AG09309 (cell line): ENCODE data around the gene MEX3A.

ENCODE experiments used
- DNase-seq: peaks from one replicate; pipeline ENCODE4 v3.0.0-alpha.2; 2010; ENCODE audit warnings: low read depth
- H3K4me3 ChIP-seq: 2 replicates; pipeline ENCODE4 v1.5.1; 2011; ENCODE audit warnings: mild to moderate bottlenecking, low read depth, low read length, moderate library complexity; ENCODE audit not compliant: control insufficient read depth
- TF ChIP-seq, protein P1 (sequence below): IDR thresholded peaks from 2 replicates; pipeline ENCODE4 v1.5.1; 2011; ENCODE audit warnings: mild to moderate bottlenecking, low read depth, low read length, inconsistent platforms; ENCODE audit not compliant: insufficient read depth, control insufficient read depth; ENCODE audit errors: missing control alignments

MEX3A gene

GRCh38 chr1:156099282-156099681, 17.0 kb upstream of the MEX3A start:
- TF ChIP-seq, protein P1, sequence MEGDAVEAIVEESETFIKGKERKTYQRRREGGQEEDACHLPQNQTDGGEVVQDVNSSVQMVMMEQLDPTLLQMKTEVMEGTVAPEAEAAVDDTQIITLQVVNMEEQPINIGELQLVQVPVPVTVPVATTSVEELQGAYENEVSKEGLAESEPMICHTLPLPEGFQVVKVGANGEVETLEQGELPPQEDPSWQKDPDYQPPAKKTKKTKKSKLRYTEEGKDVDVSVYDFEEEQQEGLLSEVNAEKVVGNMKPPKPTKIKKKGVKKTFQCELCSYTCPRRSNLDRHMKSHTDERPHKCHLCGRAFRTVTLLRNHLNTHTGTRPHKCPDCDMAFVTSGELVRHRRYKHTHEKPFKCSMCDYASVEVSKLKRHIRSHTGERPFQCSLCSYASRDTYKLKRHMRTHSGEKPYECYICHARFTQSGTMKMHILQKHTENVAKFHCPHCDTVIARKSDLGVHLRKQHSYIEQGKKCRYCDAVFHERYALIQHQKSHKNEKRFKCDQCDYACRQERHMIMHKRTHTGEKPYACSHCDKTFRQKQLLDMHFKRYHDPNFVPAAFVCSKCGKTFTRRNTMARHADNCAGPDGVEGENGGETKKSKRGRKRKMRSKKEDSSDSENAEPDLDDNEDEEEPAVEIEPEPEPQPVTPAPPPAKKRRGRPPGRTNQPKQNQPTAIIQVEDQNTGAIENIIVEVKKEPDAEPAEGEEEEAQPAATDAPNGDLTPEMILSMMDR, result no peak
- DNase-seq, result no peak

GRCh38 chr1:156098784-156099183, 16.5 kb upstream of the MEX3A start:
- no peak overlapping the region for H3K4me3 ChIP-seq
- TF ChIP-seq, protein P1, result no peak
- DNase-seq, result no peak

More at GRCh38 chr1:156099282-156099681, 17.0 kb upstream of the MEX3A start:
- no peak overlapping the region for H3K4me3 ChIP-seq

- H3K4me3 ChIP-seq, result no peak overlapping the region
- TF ChIP-seq, protein P1, result no peak
- DNase-seq, result no peak
Measured at GRCh38 chr1:156097499-156098178, 15.4 kb upstream of the MEX3A start.

- TF ChIP-seq, protein P1, result peak; percentile 97
- no peak overlapping the region for H3K4me3 ChIP-seq
- DNase-seq, result no peak
Measured at GRCh38 chr1:156096640-156097391, 14.6 kb upstream of the MEX3A start.

DNA sequence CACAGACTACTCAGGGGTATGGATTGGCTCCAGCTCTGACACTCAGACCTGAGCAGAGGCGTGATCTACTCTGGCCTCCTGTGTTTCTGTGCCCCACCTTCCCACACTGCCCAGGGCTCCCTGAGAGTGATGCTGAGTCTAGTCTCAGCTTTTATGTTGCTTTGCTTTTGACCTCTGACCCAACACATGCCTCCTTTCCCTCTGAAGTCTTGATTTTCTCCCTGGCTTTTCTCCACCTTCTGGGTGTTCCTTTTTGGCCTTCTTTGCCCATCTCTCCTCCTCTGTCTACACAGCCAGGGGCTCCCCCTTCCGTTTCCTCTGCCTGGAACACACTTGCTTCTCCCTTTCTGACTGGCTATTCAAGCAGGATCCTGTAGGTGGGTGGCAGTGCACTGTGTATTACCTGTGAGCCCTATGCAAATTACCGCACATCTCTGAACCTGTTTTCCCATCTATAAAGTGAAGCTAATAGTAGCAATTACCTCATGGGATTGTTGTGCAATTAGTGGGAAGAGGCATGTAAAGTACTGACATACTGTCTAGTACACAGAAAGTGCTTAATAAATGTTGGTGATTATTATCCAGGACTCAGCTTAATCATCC, 13.7 kb upstream of the MEX3A start:
- no peak for DNase-seq
- H3K4me3 ChIP-seq, result no peak overlapping the region
- TF ChIP-seq, protein P1, result no peak

- no peak overlapping the region for H3K4me3 ChIP-seq
- DNase-seq, result no peak
- TF ChIP-seq, protein P1, result no peak
Measured at GRCh38 chr1:156091610-156092009, 9.3 kb upstream of the MEX3A start.
